Peyer's patch (tissue), 4 donors: ENCODE measurements around the gene BTBD3.

ENCODE experiments used
- CTCF ChIP-seq, 6 experiments: fragments of 450-650 bp in 4 of 6; fragments of 200-600 bp in 2 of 6; sonication (generic) in 1 of 6; IDR thresholded peaks; one replicate each; pipeline ENCODE4 v1.5.1; 2017 to 2019; ENCODE audit warnings: antibody characterized with exemption in 6 of 6, mild to moderate bottlenecking in 3 of 6, moderate library complexity in 1 of 6
- POLR2A ChIP-seq, 2 donors: fragments of 450-650 bp; IDR thresholded peaks; one replicate each; pipeline ENCODE4 v1.5.1; 2017; ENCODE audit warnings: antibody characterized with exemption in 2 of 2, mild to moderate bottlenecking in 2 of 2, moderate library complexity in 2 of 2

GRCh38 chr20:11906626-11907480 is 10.8 kb upstream of the BTBD3 start:
- TF ChIP-seq CTCF (IDR thresholded peaks at IDR 0.05) = no peak
- no peak for TF ChIP-seq POLR2A (IDR thresholded peaks at IDR 0.05)
